Activated effector memory CD4-positive, alpha-beta T cell treated with Interleukin-2 at 50 U/mL for 16 hours (primary cell): ENCODE measurements around the gene CAMKK1.
A peak's percentile ranks its signal among the peaks of the same experiment; 100 is the strongest.
"Not testable (repeated sequence)": the region's sequence is repeated elsewhere in the genome, so short reads cannot be mapped to it uniquely, and the experiment has no call there.

Experiments used
- DNase-seq: peaks from one replicate; pipeline ENCODE4 v3.0.0-alpha.2; 2020

The CAMKK1 gene

DNA sequence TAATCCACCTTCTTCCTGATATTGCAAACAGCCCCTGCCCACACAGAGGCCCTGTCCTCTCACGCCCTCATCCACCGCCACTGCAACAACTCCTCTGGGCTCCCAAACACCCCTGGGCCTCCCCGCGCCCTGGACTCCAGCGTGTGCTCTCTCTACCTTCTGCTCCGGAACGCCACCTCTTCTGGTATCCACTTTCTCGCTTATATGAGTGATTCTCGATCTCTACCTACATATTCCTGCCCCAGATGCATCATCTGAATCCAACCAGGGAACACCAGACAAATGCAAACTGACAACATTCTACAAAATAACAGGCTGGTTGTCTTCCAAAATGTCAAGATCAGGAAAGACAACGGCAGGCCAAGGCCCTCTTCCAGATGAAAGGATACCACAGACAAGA lies 19.0 kb downstream of the CAMKK1 start:
- DNase-seq = no peak

DNA sequence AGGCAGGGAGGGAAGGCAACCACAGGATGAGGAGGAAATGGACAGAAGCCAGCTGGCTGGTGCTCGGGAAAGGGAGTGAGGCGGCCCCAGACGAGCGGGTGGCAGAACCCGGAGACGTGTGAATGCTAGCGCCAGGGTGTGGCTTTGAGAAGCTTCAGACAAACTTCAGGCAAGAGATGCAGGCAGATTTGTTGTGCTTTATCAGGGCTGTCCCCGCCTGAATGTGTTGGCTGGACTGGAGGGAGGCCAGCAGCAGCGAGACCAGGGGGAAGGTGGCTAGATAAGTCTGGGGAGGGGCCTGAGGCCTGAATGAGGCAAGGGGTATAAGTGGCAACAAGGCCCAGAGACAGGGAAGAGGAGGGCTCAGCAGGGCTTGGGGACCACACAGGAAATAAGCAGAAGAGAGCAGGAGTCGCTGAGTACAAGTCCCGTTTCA lies 22.0 kb downstream of the CAMKK1 start:
- no peak for DNase-seq

DNA sequence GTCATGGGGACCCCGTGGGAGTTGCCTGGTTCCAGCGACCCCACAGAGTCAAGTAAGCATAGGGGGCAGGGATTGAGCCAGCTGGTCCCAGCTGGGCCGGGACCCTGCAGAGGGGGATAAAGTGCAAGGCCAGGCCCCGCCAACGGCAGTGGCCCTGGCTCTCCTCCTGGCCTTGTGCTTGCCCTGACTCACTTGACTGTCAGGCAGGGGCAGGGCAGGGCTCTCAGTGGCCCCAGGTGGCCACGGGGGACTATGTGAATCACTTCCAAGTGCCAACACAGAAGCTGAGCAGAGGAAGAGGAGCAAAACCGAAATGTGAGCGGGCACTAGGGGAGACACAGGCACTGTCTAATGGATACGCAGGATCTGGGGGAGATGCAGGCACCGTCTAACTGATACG lies 25.2 kb downstream of the CAMKK1 start:
- DNase-seq = no peak

DNA sequence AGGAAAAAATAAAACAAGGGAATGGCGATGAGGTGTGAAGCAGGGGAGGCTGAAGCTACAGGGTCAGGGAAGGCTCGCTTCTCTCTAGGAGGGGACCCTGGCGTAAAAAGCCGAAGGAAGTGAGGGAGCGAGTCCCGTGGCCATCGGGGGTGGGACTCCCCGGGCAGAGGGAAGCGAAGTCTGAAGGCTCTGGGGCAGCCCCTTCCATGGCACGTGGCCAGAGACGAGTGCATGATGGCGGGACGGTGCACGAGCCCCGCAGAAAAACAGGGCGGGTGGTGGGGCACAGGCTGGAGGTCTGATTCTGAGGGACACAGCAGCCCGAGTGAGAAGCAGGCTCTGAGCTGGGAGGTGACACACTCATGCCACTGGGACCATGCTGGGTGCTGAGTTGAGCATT lies 25.7 kb downstream of the CAMKK1 start:
- DNase-seq = no peak

DNA sequence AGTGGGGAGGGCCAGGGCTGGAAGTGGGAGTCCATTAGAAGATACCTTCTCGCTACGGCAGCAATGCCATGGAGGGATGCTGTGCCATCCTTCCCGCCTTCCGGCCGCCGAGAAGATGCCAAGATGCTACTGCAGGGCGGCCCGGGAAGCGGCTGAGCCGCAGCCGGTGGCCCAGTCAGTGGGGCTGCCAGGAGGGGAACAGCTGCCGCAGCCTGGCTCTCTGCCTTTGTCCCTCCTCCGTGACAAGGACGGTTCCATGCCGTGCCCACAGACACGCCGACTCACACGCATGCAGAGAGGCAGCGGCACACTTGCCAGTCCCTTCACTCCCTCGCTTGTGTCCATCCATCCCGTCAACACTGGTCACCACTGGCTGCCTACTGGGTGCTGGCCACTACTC lies 26.6 kb downstream of the CAMKK1 start:
- no peak for DNase-seq

DNA sequence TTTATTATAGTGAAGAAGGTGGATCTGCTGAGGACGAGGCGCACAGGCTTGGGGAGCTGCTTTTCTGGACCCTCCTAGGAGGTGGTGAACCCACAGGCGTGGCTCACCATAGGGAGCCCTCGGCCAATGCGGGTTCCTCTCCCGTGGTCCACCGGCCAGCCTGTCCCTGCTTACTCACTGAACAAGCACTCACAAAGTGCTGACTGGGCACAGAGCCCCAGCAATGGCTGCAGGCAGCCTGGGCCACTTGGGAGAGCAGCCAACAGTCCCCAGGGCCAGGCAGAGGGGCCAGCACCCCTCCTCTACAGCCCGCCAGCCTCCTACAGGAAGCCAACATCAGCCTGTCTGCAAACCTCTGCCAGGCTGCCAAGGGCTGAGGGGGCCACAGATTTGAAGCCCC lies 27.7 kb downstream of the CAMKK1 start:
- DNase-seq = no peak

DNA sequence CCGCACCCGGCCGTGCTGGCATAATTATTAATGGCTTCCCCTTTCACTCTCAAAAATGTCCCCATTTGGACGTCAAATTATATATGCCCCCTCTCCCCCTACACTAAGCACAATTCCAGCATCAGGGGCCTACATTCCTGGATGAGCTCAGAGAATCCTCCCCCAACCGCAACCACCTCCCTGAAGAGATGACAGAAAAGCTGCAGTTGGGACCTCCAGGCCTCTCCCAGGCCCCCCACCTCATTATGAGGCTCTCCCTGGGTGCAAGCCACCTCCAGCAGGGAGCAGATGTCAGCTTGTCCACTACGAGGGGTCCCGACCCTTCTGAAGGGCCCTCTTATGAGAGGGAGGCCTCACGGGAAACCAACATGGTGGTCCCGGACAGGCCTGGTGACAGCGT lies 28.3 kb downstream of the CAMKK1 start:
- DNase-seq = no peak

DNA sequence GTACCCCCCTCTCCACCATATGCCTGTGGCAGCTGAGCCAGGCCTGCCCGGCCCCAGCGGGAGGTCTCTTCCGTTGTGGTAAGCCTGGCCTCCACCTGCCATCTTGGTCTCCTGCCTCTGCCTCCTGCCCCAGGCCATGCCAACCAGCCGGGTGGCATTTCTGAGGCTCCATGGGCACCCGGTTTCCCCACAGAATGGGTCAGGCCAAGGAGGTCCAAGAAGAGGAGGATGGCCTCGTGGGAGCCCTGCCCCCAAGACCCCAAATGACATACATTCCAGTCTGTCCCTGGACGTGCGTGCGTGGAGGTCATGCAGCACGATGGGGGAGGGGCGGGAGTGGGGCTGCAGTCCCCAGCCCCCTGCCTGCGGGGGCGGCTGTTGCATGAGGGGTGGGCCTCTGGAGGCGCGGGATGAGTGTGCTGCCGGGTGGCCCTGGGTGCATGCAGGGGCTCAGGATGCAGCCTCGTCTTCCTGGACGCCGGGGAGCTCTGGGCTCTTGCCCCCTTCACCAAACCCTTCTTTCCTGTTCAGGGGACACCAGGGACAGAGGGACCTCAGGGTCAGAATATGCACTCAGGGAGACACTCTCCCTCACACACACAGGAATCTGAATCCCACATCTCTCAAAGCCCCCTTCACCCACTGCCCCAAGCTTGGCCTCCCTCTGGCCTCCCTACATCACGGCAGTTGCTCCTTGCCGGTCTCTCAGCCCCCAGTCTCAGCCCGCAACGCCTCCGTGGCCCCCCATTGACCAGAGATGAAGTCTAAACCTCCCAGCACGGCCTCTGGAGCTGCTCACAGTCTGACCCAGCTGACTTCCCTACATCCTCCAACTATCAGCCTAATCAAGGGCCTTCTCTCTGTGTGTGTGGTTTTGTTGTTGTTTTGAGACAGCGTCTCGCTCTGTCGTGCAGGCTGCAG lies 30.8 kb downstream of the CAMKK1 start:
- DNase-seq = no peak

DNA sequence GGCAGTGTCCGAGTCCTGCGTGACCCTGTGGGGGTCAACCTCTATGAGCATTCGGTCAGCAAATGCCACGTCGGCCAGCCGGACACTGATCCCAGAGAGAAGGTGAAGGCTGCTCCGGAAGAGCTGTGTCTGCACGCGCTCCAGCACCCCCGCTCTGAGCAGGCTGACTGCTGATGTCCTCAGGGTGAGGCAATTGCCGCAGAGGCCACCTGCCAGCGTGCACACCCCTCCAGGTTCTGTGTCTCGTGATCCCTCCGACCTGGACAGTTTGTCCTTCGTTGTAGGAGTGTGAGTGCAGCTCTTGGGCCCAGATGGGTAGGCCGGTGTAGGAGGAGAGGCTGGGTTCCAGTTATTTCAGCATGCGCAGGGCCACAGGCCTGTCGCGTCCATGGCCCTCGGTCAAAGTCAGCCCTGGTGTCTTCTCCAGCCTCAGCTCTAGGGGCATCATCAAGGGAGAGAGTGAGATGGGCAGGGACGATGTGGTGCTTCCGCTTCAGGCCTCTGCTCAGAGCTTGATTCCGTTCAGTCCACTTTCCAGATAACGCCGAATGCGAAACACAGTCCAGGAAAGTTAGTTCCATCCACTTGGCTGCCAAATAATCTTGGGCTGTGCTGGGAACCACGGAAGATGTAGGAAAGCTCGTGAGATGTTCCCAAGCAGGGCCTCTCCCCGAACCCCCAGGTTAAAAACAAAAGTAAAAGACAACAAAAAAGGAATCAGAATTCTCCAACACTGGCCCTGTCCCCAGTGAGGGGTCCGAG lies 31.7 kb downstream of the CAMKK1 start:
- DNase-seq = no peak

DNA sequence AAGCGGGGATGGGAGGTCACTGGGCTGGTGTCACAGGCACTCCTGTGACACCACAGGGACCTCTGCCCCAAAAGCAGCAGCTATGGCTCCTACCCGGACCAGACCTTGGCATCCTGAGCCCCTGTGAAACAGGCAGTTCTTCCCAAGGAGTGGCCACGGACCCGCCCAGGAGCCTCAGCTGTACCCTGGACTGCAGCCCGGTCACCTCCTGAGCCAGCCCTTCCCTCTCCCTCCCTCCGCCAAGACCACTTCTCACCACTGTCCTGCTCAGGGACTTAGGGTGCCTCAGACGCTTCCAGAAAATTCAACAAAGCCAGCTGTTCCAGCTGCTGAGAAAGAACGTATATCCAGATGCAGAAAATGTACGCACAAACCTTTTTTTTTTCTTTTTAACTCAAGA lies 32.9 kb downstream of the CAMKK1 start:
- DNase-seq = no peak

DNA sequence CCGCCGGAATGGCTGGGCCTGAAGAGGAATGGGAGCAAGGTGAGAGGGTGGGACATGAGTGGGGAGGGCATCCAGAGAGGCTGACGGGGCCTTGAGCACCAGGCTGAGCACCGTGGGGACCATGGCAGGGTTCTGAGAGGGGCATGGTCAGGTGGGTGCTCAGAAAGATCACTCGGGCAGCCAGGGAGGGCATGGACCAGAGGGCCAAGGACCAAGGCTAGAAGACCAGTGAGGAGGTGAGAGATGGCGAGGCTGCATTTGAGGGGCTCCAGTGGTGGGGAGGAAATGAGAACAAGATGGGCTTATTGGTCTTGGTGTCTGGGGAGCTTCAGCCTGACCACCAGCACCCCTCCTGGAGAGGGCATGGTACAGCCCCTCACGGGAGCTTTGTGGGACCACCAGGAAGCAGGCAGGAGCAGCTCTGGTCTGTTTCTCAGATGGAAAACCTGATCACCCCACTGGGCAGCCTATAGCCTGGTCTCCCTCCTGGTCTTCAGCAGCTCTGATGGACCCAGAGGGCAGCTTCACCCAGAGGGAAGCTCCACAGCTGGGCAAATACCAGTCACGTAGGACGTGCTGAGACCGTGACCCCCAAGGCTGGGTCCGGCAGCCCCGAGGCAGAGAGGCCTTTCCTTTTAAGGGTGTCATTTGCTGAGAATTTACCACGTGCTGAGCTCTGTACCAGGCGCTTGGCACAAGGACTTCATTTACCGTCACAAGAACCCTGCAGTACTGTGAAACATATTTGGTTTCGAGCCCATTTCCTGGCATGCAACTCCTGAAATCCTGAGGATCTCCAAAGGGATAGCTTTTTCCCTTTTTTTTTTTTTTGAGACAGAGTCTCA lies 35.4 kb downstream of the CAMKK1 start:
- no peak for DNase-seq

DNA sequence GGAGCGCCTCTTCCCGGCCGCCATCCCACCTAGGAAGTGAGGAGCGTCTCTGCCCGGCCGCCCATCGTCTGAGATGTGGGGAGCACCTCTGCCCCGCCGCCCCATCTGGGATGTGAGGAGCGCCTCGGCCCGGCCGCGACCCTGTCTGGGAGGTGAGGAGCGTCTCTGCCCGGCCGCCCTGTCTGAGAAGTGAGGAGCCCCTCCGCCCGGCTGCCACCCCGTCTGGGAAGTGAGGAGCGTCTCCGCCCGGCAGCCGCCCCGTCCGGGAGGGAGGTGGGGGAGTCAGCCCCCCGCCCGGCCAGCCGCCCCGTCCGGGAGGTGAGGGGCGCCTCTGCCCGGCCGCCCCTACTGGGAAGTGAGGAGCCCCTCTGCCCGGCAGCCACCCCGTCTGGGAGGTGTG lies 38.6 kb downstream of the CAMKK1 start:
- not testable (repeated sequence) for DNase-seq

DNA sequence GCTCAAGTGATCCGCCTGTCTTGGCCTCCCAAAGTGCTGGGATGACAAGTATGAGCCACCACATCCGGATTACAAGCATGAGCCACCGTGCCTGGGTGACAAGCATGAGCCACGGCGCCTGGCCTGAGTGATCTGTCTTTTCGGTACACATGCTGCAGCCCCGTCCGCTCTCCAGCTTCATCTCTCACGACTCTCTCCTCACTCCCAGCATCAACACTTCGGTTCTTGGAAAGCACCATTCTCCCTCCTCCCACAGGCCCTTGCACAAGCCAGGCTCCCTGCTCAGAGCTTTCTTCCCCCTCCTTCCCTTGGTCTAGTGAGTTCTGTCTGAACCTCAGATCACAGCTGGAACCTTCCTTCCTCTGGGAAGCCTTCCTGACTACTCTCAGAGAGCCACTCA lies 40.3 kb downstream of the CAMKK1 start:
- DNase-seq = no peak

DNA sequence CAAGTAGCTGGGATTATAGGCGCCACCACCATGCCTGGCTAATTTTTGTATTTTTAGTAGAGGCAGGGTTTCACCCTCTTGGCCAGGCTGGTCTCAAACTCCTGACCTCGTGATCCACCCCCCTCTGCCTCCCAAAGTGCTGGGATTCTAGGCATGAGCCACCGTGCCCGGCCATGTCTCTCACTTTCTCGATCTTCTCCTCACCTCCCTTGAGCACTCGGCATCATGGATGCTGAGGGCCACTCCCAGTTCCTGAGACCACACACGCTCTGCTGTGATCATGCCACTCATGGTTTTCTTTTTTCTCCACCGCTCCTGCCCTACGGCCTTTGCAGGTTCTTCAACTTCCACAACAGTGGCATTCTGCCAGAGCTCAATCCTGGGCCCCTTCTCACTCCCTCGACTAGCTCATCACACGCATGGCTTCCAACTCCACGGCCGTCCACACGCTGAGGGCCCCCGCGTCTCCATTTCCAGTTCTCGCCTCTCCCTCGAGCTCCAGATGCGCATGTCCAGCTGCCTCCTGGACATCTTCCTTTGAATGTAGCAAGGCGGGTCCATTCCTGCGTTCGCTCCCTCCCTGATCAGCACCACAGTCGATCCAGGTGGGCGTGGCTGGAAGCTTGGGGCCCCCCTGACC lies 41.3 kb downstream of the CAMKK1 start:
- DNase-seq = no peak

DNA sequence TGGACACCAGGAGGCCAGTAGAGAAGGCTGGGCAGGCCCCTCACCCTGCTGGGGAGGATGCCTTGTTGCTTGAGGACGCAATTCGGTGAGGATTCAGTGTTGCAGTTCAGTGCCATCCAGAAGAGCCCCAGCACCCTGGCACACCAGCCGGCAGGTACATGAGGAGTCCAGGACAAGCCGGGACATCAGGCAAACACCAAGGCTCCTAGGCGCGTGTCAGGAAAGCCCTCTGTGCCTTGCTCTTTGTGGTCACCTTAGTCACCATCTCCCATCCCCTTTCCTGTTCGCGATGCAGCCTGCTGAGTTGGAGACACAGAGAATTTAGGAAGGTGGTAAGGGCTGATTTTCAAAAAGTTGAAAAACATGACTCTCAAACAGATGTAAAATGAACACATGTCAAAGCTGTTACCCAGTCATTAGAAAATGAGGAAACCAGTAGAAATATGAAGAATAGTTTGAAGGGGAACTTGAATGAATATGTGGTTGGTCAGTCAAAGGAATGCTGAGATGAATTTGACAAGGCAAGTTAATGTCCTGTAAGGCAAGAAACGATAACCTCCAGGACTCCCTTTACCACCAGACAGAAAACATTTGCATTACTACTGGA lies 44.5 kb downstream of the CAMKK1 start:
- no peak for DNase-seq

DNA sequence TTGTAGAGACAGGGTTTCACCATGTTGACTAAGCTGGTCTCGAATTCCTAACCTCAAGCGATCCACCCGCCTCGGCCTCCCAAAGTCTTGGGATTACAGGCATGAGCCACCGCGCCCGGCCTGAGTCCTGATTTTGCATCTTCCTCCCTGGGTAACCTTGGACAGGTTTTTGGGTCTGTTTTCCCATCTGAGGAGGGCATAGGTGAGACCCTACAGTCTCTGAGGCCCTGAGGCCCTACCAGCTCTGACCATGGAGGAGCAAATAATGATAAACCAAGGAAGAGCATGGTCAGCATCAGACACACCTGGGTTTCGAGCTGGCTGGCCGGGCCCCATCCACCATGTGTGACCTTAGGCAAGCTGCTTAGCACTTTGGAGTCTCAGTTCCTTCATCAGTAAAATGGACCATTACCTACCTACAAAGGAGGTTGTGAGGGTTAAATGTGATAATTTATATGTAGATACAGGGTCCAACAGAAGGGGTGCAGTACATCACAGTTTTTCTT lies 45.6 kb downstream of the CAMKK1 start:
- DNase-seq = no peak

DNA sequence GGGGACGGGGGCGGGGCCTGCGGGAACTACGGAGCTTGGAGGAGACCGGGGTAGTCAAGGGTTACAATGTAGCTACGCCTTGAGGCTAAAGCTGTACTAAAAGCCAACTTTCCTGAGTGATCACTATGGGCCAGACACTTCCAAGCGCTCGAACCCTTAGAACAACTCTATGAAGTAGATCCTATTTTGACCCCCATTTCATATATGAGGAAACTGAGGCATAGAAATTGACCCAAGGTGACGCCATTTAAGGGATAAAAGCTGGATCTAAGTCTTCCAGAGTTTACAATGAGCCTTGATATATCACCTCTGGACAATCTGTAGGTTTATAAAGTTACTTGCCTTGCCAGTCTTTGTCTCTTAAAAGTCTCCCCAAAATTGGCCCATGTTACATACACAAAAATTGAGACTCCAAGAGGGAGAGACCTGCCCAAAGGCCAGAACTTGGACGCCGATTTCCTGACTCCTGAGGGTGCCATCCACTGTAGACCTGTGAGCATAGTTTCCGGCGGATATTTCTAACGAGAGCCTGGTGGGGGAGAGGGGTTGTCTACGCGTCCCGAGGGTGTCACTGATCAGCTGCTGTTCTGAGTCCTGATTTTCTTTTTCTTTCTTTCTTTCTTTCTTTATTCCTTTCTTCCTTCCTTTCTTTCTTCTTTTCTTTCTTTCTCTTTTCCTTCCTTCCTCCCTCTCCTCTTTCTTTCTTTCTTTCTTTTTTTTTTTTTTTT lies 46.3 kb downstream of the CAMKK1 start:
- DNase-seq = no peak

DNA sequence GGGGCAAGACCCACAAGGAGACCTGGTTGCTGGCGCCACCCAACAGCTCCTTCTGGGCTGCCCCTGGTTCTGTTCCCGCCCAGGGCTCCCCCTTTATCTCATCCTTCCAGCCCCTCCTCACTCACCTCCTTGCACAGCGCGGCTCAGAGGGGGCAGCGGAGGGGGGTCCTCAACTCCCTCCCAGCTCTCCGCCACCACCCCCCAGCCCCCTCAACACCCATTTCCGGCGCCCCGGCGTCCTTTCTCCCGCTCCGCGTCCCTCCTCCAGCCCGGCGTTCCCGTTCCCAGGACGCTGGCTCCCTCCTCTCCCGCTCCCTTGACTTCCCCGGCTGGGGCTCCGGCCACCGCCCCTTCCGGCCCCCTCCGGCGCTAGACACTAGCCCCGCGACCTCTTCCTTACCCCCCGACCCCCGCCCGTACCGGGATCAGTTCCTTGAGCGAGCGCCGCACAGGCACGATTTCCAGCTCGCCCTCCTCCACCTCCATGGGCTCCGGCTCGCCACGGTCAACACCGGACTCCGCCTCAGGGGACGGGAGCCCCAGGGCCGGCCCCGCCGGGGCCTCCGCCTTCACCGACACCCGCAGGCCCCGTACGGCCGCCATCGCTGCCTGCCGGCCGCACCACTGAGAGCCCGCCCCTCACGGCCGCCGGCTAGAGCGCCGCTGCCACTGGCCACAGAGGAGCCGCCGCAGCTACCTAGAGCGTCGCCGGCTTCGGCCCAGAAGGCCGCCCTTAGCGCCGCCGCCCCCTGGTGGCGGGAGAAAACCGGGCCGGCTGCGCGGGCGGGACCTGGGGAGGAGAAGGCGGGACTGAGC lies 47.0 kb downstream of the CAMKK1 start, which contains the start of gene NCBP3:
NCBP3 (minus strand) TSS at position 626 of the 816 bp plus-strand sequence; CDS start at position 603, 23 bp downstream.
- DNase-seq = peak; percentile 85

DNA sequence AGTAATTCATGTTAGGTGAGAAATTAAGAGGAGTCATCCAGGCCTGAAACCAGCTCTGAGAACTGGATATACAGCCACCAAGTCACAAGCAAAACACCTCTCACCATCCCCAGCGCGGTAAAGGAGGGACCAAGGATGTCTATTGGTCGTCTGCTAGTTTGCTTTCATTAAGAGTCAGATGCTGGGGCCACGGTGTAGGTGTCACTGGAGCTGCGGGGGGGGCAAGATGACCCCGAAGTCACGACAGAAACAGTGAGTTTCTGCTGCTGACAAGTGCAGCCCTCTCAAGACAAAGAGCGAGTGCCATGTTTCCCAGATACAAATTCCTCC lies 47.6 kb downstream of the CAMKK1 start:
- DNase-seq = no peak

DNA sequence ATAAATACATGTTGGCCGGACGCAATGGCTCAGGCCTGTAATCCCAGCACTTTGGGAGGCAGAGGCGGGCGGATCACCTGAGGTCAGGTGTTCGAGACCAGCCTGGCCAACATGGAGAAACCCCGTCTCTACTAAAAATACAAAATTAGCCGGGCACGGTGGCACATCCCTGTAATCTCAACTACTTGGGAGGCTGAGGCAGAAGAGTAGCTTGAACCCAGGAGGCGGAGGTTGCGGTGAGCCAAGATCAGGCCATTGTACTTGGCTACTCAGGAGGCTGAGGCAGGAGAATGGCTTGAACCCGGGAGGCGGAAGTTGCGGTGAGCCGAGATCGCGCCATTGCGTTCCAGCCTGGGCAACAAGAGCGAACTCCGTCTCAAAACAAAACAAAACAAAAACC lies 48.3 kb downstream of the CAMKK1 start:
- DNase-seq = not testable (repeated sequence)
